HG03565 (cell line): ENCODE data around the gene ARHGAP21.

ENCODE experiments used
- ATAC-seq: cut with Tn5 transposase; IDR thresholded peaks from one replicate; pipeline ENCODE4 v1.9.1; 2021; ENCODE audit warnings: mild to moderate bottlenecking, moderate library complexity; ENCODE audit not compliant: unreplicated experiment

ARHGAP21 gene

GRCh38 chr10:24579906-24580305 is 143.8 kb downstream of the ARHGAP21 start:
- no peak for ATAC-seq

DNA sequence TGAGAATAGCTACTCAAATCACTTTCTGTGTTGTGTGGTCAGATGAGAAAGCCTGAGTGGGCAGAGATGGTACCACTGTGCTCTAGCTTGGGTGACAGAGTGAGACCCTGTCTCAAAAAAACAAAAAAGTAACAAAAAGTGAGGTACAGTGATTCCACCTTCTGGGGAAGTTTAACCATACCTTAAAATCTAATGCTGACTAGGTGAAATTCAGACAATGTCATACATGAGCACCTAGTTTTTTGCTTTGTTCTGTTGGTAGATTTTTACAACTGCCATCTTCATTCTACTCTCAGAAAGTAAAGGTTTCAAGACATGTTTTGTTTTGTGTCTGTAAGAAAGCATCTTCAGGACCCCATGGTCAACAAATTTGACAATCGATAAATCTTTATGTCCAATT is 144.2 kb downstream of the ARHGAP21 start:
- no peak for ATAC-seq

GRCh38 chr10:24575481-24576002 is 148.1 kb downstream of the ARHGAP21 start:
- no peak for ATAC-seq

DNA sequence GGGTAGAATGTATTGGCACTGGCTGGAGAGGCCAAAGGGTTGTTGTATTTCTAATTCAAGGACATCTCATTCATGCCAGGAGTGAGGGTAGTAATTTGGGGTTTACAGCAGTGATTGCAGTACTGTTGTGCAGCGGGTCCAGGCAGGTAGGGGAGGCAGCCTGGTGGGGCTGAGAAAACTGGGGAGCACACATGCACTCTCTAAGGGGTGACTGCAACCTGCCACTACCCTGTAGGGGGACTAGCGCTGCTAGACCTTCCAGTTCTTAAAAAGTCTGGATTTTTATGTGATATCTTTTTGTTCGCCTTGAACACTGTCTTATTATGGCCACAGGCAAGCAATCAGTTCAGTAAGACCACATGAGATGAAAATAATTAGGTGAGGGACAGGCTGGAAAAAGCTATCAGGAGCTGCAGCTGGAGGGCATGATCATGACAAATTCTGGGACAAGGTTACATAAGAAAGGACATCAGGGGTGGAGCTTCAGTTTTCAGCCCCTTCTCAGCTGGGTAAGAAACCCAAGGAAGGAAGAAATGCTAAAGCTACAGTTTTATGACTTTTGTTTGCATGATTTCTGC is 149.0 kb downstream of the ARHGAP21 start:
- no peak for ATAC-seq

GRCh38 chr10:24574161-24574560 is 149.5 kb downstream of the ARHGAP21 start:
- ATAC-seq: no peak

GRCh38 chr10:24571870-24572450 is 151.7 kb downstream of the ARHGAP21 start:
- ATAC-seq: no peak

GRCh38 chr10:24570658-24571426 is 152.8 kb downstream of the ARHGAP21 start:
- no peak for ATAC-seq

- ATAC-seq: no peak
Measured at GRCh38 chr10:24569828-24570657, 153.6 kb downstream of the ARHGAP21 start.

- ATAC-seq: no peak
Measured at GRCh38 chr10:24569330-24569796, 154.3 kb downstream of the ARHGAP21 start.

- ATAC-seq: no peak
Measured at GRCh38 chr10:24568042-24568441, 155.6 kb downstream of the ARHGAP21 start.

GRCh38 chr10:24561453-24561852 is 162.2 kb downstream of the ARHGAP21 start:
- no peak for ATAC-seq

DNA sequence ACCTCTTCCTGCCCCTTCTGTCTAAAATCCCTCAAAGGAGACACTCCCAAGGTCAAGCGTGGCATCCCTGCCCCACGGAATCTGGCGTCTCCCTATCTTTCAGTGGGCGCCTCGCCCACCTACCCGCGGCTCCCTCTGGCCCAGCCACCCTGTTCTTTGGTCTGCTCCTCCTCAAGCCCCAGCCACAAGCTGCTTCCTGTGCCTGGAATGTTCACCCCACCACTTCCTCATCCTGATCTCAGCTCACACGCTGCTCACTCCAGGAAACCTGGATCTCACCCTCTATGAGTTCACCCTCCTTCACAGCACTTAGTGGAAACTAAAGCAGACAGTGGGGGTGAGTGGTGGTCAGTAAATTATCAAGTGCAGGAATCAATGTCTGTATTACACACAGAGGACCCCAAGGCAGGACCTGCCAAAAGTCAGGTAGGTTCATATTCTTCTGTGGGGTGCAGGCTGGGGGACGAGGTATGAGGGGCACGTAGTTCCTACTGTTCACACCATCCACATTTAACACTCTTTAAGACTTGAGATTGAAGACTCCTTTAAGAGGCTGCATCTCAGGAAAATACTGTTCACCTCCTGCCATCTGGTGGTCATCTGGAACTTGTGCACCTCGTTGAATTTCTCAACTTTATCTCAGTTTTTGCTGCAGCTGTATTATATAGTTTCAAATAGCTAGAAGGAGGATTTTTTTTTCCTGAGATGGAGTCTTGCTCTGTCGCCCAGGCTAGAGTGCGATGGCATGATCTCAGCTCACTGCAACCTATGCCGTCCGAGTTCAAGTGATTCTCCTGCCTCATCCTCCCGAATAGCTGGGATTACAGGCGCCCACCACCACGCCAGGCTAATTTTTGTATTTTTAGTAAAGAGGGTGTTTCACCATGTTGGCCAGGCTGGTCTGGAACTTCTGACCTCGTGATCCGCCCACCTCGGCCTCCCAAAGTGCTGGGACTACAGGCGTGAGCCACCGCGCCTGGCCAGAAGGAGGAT is 166.6 kb downstream of the ARHGAP21 start:
- peak; percentile 53 for ATAC-seq

DNA sequence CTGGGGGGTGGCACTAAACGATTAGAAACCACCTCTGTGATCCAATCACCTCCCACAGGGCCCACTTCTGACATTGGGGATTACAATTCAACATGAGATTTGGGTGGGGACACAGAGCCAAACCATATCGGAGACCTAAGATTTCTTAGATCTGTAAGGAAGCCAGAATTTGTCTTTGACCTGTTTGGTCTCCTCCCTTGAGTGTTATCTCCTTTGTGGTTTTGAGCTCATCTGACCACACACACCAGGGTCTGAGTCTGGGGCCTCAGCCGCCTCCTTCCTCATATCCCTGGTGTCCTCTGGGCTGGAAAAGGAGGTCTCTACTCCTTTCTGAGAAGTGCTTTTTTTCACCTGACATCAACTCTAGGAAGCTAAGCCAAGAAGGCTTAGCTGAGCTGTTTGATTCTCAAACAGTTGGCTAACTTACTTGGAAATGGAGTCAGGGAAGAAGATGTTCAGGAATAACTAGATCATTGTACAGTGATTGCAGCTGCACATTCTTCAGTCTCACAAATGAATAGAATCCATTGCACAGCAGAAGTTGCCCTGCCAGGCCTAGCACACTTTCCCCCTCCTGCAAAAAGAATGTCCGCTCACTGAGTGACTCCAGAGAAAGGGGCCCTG is 167.4 kb downstream of the ARHGAP21 start:
- no peak for ATAC-seq

DNA sequence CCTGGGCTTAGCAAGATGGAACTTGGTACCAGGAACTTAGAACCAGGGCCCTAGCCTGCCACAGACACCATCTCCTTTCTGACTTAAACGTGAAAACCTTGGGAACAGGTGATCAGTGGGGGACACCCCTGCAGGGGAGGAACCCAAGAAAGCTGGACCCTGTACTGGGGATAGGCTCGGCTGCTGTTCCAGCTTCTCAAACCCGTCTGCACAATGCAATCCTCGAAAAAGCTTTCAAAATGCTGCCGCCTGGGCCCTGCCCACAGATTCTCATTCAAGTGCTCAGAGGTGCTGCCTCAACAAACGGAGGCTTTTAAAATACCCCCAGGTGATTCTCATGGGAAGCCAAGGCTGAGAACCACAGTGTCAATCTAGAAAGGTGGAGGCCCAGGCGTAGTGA is 169.7 kb downstream of the ARHGAP21 start:
- ATAC-seq: no peak

GRCh38 chr10:24553051-24553612 is 170.6 kb downstream of the ARHGAP21 start:
- ATAC-seq: no peak

DNA sequence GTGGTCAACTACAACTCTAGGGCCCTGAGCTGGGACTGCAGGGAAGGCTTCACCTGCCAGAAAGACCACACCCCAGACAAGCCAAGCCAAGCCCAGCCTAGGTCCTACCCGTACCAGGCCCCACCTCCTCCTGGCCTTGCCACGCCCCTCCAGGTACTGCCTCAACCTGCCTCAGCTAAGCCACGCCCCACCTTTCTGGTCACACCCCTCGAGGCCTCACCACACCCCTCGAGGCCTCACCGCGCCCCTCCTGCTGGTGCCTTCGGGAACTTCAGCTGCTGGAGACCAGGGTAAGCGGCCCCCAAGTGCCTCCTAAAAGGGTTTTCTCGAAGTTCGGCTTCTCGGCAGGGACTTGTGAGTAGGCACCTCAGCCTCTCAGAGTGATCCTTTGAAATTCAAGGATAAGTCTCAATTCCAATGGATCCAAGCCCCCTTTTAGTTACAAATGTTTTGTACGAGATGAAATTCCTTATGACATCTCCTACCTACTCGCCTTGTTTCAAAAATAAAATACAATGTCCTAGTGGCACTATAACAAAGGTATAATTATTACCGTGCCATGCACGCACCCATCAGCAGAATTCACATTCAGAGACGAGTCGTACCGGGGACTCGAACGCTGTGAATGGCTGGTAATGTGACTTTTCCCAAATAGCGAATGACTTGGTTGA is 171.2 kb downstream of the ARHGAP21 start:
- peak; percentile 50 for ATAC-seq

GRCh38 chr10:24551161-24551560 is 172.5 kb downstream of the ARHGAP21 start:
- no peak for ATAC-seq

DNA sequence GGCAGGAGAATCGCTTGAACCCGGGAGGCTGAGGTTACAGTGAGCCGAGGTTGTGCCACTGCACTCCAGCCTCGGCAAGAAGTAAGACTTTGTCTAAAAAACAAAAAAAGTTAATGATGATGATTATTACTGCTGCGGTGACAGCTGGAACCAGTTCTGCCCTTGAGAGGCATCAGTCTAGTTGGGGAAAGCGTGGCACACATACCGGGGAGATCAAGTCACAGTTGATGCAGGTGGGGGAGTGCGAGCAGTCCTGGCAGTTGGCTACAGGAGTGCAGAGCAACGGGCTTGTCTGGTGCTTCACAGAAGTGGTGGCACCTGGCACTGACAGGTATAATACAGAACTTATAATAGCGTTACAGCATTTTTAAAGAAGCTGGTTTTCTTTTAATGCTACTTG is 173.0 kb downstream of the ARHGAP21 start:
- no peak for ATAC-seq

- no peak for ATAC-seq
Measured at GRCh38 chr10:24545585-24545984, 178.1 kb downstream of the ARHGAP21 start.
